ENCODE results near the gene POLR2M.

- TF ChIP-seq POLR2AphosphoS5 (IDR thresholded peaks at IDR 0.05; ENCODE audit: low read depth, low read length), result no peak
- no peak for TF ChIP-seq POLR2A (IDR thresholded peaks at IDR 0.05; ENCODE audit: low read depth, low read length)
- TF ChIP-seq TAF1 (IDR thresholded peaks at IDR 0.05; ENCODE audit: borderline replicate concordance, low read depth, low read length), result no peak
Observed at GRCh38 chr15:57731530-57732103, 25.1 kb downstream of the POLR2M start.
